AG04449 (cell line): ENCODE measurements around the gene PTPRF.

Source experiments
- CTCF ChIA-PET: fragments of 350-600 bp; formaldehyde crosslinking; extraction: SDS; loops from one replicate; lab custom pipeline; 2021; ENCODE audit warnings: antibody characterized with exemption; lab: Yijun Ruan, JAX
- POLR2A ChIA-PET: fragments of 400-600, 350-600 bp; formaldehyde crosslinking; extraction: SDS; loops from one replicate; lab custom pipeline; 2020; ENCODE audit warnings: antibody characterized with exemption, inconsistent platforms; lab: Yijun Ruan, JAX
- DNase-seq: peaks from one replicate; pipeline ENCODE4 v3.0.0-alpha.2; 2010; ENCODE audit warnings: low read depth, low spot score
- H3K4me3 ChIP-seq: 2 replicates; pipeline ENCODE4 v1.5.1; 2011; ENCODE audit warnings: low read depth, mild to moderate bottlenecking, control low read depth, low read length
- CTCF ChIP-seq: IDR thresholded peaks from one replicate; pipeline ENCODE4 v1.5.1; 2011; ENCODE audit warnings: mild to moderate bottlenecking, moderate library complexity, low read length, control low read depth, inconsistent platforms; ENCODE audit not compliant: insufficient read depth; ENCODE audit errors: missing control alignments

Gene PTPRF

GRCh38 chr1:43564551-43565348 lies 34.1 kb downstream of the PTPRF start:
- ChIA-PET CTCF (interaction anchor here (2.0 kb wide), 1 partner anchor 10 kb away, joined by 16 read pairs; no protein-coding TSS in a partner anchor), POLR2A (interaction anchor here (0.7 to 1.1 kb wide), 2 partner anchors 17 to 111 kb away, joined by 3 read pairs; partner anchors contain the start of gene HYI)
- no peak overlapping the region for H3K4me3 ChIP-seq
- DNase-seq = no peak
- no peak for TF ChIP-seq CTCF

GRCh38 chr1:43565600-43566360 lies 35.1 kb downstream of the PTPRF start:
- DNase-seq = no peak
- TF ChIP-seq CTCF = no peak
- peak overlapping the region; percentile 45 for H3K4me3 ChIP-seq
- ChIA-PET POLR2A (no interaction called here), CTCF (interaction anchor here (0.8 to 1.3 kb wide), 2 partner anchors 12 to 33 kb away, joined by 3 to 6 read pairs; no protein-coding TSS in a partner anchor)

GRCh38 chr1:43566382-43567044 lies 35.8 kb downstream of the PTPRF start:
- ChIA-PET CTCF (interaction anchor here (0.8 to 7.2 kb wide), 3 partner anchors 12 to 33 kb away, joined by 3 to 51 read pairs (median 6); no protein-coding TSS in a partner anchor), POLR2A (no interaction called here)
- no peak overlapping the region for H3K4me3 ChIP-seq

GRCh38 chr1:43569175-43569574 lies 38.5 kb downstream of the PTPRF start:
- DNase-seq = no peak
- ChIA-PET POLR2A (no interaction called here), CTCF (interaction anchor here (2.5 to 7.2 kb wide), 2 partner anchors 12 to 14 kb away, joined by 13 to 51 read pairs; no protein-coding TSS in a partner anchor)
- no peak overlapping the region for H3K4me3 ChIP-seq
- no peak for TF ChIP-seq CTCF

More at GRCh38 chr1:43566382-43567044, 35.8 kb downstream of the PTPRF start:
- TF ChIP-seq CTCF = no peak
- no peak for DNase-seq

- no peak for DNase-seq
- no peak for TF ChIP-seq CTCF
- POLR2A ChIA-PET = no interaction called here
- no peak overlapping the region for H3K4me3 ChIP-seq
- CTCF ChIA-PET = interaction anchor here (1.2 to 7.2 kb wide), 3 partner anchors 11 to 15 kb away, joined by 3 to 51 read pairs (median 13); no protein-coding TSS in a partner anchor
Observed at GRCh38 chr1:43570277-43570676, 39.6 kb downstream of the PTPRF start.
